ENCODE results near the gene MS4A4A. TPM values are rescaled to one million over a fixed set of nuclear protein-coding genes. Genes with fewer than 3 reads are reported as not detected.

The MS4A4A gene
- total and polyA plus RNA-seq, 2 of the 8 experiments (the other 6 are each of a cell fraction or from before 2014, with no cell fraction given), result not detected

GRCh38 chr11:60315871-60316270, 35.4 kb downstream of the MS4A4A start:
- H3K27me3 ChIP-seq (replicated peaks in 1 of 4; ENCODE audit: control insufficient read depth in 3 of 4, extremely low read depth in 1 of 4, insufficient read depth in 3 of 4, low read length in 3 of 4), result no peaks in the 10 kb centered on the region
- TF ChIP-seq SIRT6 (IDR thresholded peaks at IDR 0.05; ENCODE audit: low read length), result no peak
- no peak overlapping the region for H2AFZ ChIP-seq (ENCODE audit: low read length)
- no peak overlapping the region for H3K56ac ChIP-seq (replicated peaks; ENCODE audit: insufficient read length, low read depth, low read length)
- no peaks in the 10 kb centered on the region for H3K79me2 ChIP-seq (ENCODE audit: control insufficient read depth in 1 of 2, insufficient read depth in 2 of 2, low read length in 2 of 2)
- H2AK5ac ChIP-seq (ENCODE audit: low read depth, low read length), result no peak overlapping the region
- H3K4ac ChIP-seq (replicated peaks; ENCODE audit: insufficient read length, low read depth, low read length), result no peak overlapping the region
- ChIA-PET POLR2A (ENCODE audit: partially characterized antibody) (no interaction called here), CTCF (ENCODE audit: partially characterized antibody) (interaction anchor here (0.9 to 7.4 kb wide), 5 partner anchors 9 to 65 kb away, joined by 5 to 52 read pairs (median 5); no protein-coding TSS in a partner anchor)
- H4K20me1 ChIP-seq (replicated peaks in 1 of 2; ENCODE audit: control insufficient read depth in 1 of 2, insufficient read depth in 2 of 2, low read length in 2 of 2), result no peaks in the 10 kb centered on the region
- no peak overlapping the region for H3K9ac ChIP-seq (replicated peaks in 1 of 4; ENCODE audit: extremely low read depth in 1 of 4, low read depth in 3 of 4, low read length in 3 of 4)
- H3K18ac ChIP-seq (ENCODE audit: extremely low read depth, low read length), result no peak overlapping the region
- H2BK20ac ChIP-seq (ENCODE audit: low read length), result no peak overlapping the region
- no peaks in the 10 kb centered on the region for H3K79me1 ChIP-seq (ENCODE audit: low read depth, low read length)
- DNase-seq (ENCODE audit: low read depth in 1 of 2, low spot score in 2 of 2) (no peak), FAIRE-seq (no peak)
- no peak overlapping the region for H2BK15ac ChIP-seq (ENCODE audit: low read length)
- H3K36me3 ChIP-seq (ENCODE audit: control insufficient read depth in 2 of 4, insufficient read depth in 4 of 4, low read length in 3 of 4), result no peaks in the 10 kb centered on the region
- H3K4me2 ChIP-seq (ENCODE audit: insufficient read depth in 1 of 2, low read depth in 2 of 2, low read length in 2 of 2), result no peak overlapping the region
- H4K91ac ChIP-seq (replicated peaks; ENCODE audit: insufficient read length, low read length), result no peak overlapping the region
- H3K9me3 ChIP-seq (ENCODE audit: insufficient read depth in 2 of 2, low read depth in 1 of 2, low read length in 1 of 2), result no peaks in the 10 kb centered on the region
- no peak overlapping the region for H4K5ac ChIP-seq (ENCODE audit: insufficient read length, low read depth, low read length)
- H2BK12ac ChIP-seq (ENCODE audit: low read depth, low read length), result no peak overlapping the region
- no peak overlapping the region for H3K14ac ChIP-seq (ENCODE audit: insufficient read length)
- H2BK120ac ChIP-seq (replicated peaks; ENCODE audit: low read depth, low read length), result no peak overlapping the region
- no peaks in the 10 kb centered on the region for H3K4me1 ChIP-seq (replicated peaks in 1 of 4; ENCODE audit: control insufficient read depth in 3 of 4, insufficient read depth in 4 of 4, low read length in 3 of 4)
- no peak overlapping the region for H3K23ac ChIP-seq (ENCODE audit: insufficient read length)
- no peak overlapping the region for H2BK5ac ChIP-seq (ENCODE audit: low read depth, low read length)
- H4K8ac ChIP-seq (ENCODE audit: extremely low read depth, insufficient read depth, low read length), result no peak overlapping the region
- no peak overlapping the region for H3K27ac ChIP-seq (ENCODE audit: low read depth, low read length)
- no peaks in the 10 kb centered on the region for H3K23me2 ChIP-seq (ENCODE audit: low read depth, low read length)
- H3K4me3 ChIP-seq (ENCODE audit: extremely low read depth in 1 of 4, insufficient read depth in 2 of 4, low read depth in 3 of 4, low read length in 4 of 4), result no peak overlapping the region
